Activated T-helper 1 cell treated with anti-CD3 and anti-CD28 coated beads, Interleukin-12 subunit alpha, Interleukin-12 subunit beta, Interleukin-2, Interleukin-4 antibody, amounts not matched to agents 30 ng/mL and 10 ng/mL and 1 ng/mL, durations not matched to agents 14 hours and 24 hours and 36 hours (primary cell): ENCODE measurements around the gene A3GALT2. TPM values are rescaled to one million over a fixed set of nuclear protein-coding genes. Genes with fewer than 3 reads are reported as not detected.

ENCODE experiments used
- DNase-seq: peaks from one replicate; pipeline ENCODE4 v3.0.0; 2021; ENCODE audit warnings: low spot score
- H3K27ac Mint-ChIP-seq: one replicate; pipeline ENCODE4 v1.8.0; 2021; ENCODE audit warnings: mild to moderate bottlenecking, mixed read lengths
- H3K27me3 Mint-ChIP-seq: one replicate; pipeline ENCODE4 v1.8.0; 2022; ENCODE audit warnings: mild to moderate bottlenecking, moderate library complexity, mixed read lengths; ENCODE audit not compliant: insufficient read depth
- H3K36me3 Mint-ChIP-seq: one replicate; pipeline ENCODE4 v1.8.0; 2021; ENCODE audit warnings: low read depth, mixed read lengths
- H3K4me1 Mint-ChIP-seq: one replicate; pipeline ENCODE4 v1.8.0; 2021; ENCODE audit warnings: low read depth, mixed read lengths
- H3K4me3 Mint-ChIP-seq: one replicate; pipeline ENCODE4 v1.8.0; 2021; ENCODE audit warnings: mild to moderate bottlenecking, moderate library complexity, mixed read lengths
- H3K9me3 Mint-ChIP-seq: one replicate; pipeline ENCODE4 v1.8.0; 2021; ENCODE audit warnings: mixed read lengths
- intact Hi-C: fragments of 100-400 bp; cut with micrococcal nuclease; formaldehyde crosslinking; loops from one replicate; pipeline ENCODE4 v1.15.1; 2024
- total RNA-seq: library from RNA; stranded (reverse); gene quantifications from 2 replicates; pipeline ENCODE4 v1.2.3, GENCODE V29; 2022

A3GALT2 gene
- total RNA-seq, 1 donor from 2014 or later, result not detected

DNA sequence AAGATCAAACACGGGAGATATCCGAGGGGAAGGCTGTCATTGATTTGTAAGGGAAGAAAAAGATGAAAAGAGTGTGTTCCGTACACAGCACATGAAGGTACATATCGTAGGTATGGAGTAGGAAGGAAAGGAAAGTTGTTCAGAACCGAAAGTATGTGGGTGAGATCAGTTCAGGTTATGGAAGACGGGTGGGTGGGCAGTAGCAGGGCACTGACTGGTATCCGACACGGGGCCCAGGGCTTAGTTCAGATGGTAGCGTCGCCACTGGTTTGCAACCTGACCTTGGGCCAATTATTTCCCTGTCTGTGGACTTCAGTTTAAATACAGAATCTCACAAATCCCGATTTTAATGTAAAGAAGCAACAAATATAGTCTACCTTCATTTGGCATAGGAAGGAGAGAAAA, 27.8 kb upstream of the A3GALT2 start:
- H3K36me3 Mint-ChIP-seq, result peaks cover 19% of the 10 kb centered on the region
- intact Hi-C loops, result loop anchor here (1.0 to 2.0 kb wide), 2 partner anchors 83 to 92 kb away; partner anchors contain the start of genes PHC2 and ZNF362
- peak overlapping the region; percentile 72 for H3K27ac Mint-ChIP-seq
- H3K4me3 Mint-ChIP-seq, result peak overlapping the region; percentile 89
- H3K27me3 Mint-ChIP-seq, result no peaks in the 10 kb centered on the region
- no peaks in the 10 kb centered on the region for H3K9me3 Mint-ChIP-seq
- peaks cover 49% of the 10 kb centered on the region for H3K4me1 Mint-ChIP-seq
- no peak for DNase-seq

DNA sequence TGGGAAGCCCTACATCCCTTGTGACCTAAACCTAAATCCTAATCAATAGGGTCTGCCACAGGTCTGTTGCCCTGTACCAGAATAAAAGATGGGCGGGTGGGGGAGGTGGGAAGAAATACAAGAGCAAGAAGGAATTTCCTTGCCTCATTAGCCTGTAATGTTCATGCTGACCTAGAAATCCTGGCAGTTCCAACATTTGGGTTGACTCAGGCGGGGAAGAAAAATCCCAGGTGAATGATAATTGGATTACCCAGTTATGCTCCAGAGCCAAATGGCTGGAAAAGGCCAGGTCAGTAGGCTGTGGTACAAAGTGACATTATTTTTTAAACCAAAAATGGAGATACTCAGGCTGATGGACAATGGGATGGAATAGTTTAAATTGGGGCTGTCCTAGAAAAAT, 27.3 kb upstream of the A3GALT2 start:
- peak overlapping the region; percentile 72 for H3K27ac Mint-ChIP-seq

DNA sequence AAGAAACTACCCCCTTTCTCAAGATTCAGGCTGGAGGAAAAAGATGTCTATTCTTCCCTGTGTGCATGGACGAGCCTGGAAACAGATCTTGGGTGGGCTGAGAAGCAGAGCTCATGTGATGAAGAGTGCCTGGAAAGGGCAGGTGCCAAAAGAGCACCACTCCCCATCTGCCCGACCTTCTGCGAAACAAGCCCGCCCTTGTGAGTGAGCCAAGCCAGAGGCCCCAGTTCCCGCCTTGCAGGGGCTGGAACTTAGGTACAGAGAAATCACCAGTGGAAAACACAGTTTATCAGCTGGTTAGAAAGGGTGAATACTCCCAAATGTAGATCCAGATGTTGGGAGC, 26.7 kb upstream of the A3GALT2 start:
- no peak for DNase-seq
- H3K27me3 Mint-ChIP-seq, result no peaks in the 10 kb centered on the region

More for the DNA sequence above, 27.3 kb upstream of the A3GALT2 start:
- no peak for DNase-seq
- Mint-ChIP-seq H3K27me3 (no peaks in the 10 kb centered on the region), H3K36me3 (peaks cover 19% of the 10 kb centered on the region), H3K4me3 (peak overlapping the region; percentile 89), H3K9me3 (no peaks in the 10 kb centered on the region), H3K4me1 (peaks cover 50% of the 10 kb centered on the region)
- intact Hi-C loops, result loop anchor here (2.0 kb wide), 1 partner anchor 91 kb away; the partner anchor contains the start of gene ZNF362

DNA sequence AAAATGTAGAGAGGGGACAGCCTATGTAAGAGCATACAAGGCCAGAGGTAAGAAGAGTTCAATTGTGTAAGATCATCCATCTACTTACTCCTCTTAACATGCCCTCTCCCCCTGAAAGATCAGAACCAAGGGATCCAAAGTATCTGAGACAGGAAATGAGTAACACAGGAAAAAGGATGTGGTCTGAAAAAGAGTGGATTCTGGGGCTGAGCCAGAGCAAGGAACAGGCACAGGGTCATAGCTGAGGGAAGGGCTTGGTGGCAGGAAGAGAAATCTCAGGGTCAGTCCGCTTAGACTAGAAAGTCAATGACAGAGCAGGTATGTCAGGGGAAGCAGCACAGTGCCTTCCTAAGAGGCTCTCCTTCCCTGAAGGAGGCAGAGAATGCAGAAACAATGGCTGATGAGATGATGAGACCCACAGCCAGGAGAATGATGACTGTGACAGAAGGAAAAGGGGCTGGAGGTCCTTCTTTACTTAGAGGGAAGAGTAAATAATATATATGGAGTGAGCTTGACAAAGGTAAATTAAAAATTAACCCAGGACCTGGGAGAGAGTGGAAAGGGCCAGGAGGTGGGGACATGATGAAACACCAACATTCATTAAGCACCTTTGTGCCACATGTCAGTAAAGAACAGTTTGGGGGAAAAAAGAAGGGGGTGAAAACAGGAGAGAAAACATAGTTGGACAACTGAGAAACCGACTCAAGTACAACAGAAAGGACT, 26.2 kb upstream of the A3GALT2 start:
- H3K4me1 Mint-ChIP-seq, result peaks cover 56% of the 10 kb centered on the region
- peak overlapping the region; percentile 52 for H3K27ac Mint-ChIP-seq
- H3K4me3 Mint-ChIP-seq, result peak overlapping the region; percentile 89
- no peaks in the 10 kb centered on the region for H3K9me3 Mint-ChIP-seq
- H3K36me3 Mint-ChIP-seq, result peaks cover 21% of the 10 kb centered on the region
- no peak for DNase-seq
- H3K27me3 Mint-ChIP-seq, result no peaks in the 10 kb centered on the region
- intact Hi-C loops, result no loop called here

More for the DNA sequence above, 26.7 kb upstream of the A3GALT2 start:
- Mint-ChIP-seq H3K9me3 (no peaks in the 10 kb centered on the region), H3K4me3 (peak overlapping the region; percentile 89), H3K27ac (no peak overlapping the region), H3K4me1 (peaks cover 54% of the 10 kb centered on the region), H3K36me3 (peaks cover 20% of the 10 kb centered on the region)
- intact Hi-C loops, result no loop called here

DNA sequence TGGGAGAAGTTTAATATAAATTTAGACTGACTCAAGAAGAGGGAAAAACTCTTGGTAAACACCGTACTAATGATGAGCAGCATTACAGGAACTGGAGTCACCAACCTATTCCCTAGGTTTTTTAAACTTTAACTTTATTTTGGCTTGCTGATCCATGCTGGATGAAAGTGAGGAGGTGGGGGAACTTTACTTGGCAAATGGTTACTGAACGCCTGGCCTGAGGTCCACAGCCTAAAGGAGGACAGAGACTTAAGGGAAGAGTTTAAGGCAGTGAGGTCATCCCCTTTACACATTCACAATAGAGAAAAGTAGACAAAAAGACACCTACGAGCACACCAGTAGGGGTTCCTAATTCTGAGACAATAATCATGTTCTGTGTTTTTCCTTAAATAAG, 25.6 kb upstream of the A3GALT2 start:
- peaks cover 56% of the 10 kb centered on the region for H3K4me1 Mint-ChIP-seq
- H3K27ac Mint-ChIP-seq, result no peak overlapping the region
- H3K4me3 Mint-ChIP-seq, result peak overlapping the region; percentile 89
- peaks cover 21% of the 10 kb centered on the region for H3K36me3 Mint-ChIP-seq
- intact Hi-C loops, result no loop called here
- DNase-seq, result no peak
- H3K9me3 Mint-ChIP-seq, result no peaks in the 10 kb centered on the region
- H3K27me3 Mint-ChIP-seq, result no peaks in the 10 kb centered on the region

DNA sequence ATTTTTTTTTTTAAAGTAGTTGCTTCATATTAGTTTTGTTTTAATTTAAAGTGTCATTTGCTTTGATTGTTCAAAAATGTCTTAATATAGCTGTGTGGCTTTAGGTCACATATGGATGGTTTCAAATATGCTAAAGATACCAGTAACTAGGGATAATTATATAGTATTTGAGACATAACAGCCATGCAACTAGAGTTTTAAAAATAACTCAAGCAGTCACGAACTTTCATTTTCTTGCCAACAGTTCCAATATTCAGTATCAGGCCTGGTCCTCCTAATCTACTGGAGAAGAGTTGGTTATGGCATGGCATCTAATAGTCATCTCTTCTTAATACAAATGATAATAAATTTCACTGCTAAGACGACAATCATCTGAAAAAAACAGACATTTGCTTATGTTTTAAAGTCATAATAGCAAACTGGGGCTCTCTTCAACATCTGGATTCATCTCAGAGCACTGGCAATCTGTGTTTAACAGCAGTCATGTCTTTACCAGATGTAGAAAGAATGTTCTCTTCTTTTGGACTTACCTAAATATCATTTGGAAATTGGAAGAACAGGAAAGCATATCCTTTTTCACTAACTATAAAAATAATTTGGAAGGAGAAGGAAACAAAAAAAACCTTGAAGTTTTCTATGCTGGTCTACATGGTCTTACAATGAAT, 24.1 kb upstream of the A3GALT2 start:
- Mint-ChIP-seq H3K9me3 (no peaks in the 10 kb centered on the region), H3K36me3 (peaks cover 28% of the 10 kb centered on the region), H3K27ac (no peak overlapping the region), H3K4me3 (no peak overlapping the region), H3K27me3 (no peaks in the 10 kb centered on the region), H3K4me1 (peaks cover 51% of the 10 kb centered on the region)
- intact Hi-C loops, result no loop called here
- DNase-seq, result no peak

DNA sequence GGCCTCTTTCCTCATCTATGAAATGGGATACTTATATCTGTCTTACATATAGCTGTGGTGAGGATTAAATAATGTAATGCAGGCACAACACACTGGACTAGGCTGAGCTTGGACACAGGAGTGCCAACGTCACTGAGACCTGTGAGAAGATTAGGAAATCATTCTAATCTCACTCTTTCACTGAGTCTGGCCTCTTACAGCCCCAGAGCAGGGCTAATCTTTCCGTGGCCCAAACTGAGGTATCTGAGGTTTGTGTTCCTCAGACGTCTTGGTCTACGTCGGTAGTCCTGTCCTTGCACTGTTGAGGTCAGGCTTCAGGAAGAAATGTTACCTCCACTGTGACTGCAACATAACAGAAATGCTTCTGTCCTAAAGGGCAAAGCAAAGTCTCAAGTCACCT, 22.6 kb upstream of the A3GALT2 start:
- no peak for DNase-seq
- Mint-ChIP-seq H3K4me3 (no peak overlapping the region), H3K27ac (no peak overlapping the region), H3K4me1 (peaks cover 48% of the 10 kb centered on the region), H3K36me3 (peaks cover 27% of the 10 kb centered on the region), H3K9me3 (no peaks in the 10 kb centered on the region), H3K27me3 (no peaks in the 10 kb centered on the region)
- intact Hi-C loops, result no loop called here

DNA sequence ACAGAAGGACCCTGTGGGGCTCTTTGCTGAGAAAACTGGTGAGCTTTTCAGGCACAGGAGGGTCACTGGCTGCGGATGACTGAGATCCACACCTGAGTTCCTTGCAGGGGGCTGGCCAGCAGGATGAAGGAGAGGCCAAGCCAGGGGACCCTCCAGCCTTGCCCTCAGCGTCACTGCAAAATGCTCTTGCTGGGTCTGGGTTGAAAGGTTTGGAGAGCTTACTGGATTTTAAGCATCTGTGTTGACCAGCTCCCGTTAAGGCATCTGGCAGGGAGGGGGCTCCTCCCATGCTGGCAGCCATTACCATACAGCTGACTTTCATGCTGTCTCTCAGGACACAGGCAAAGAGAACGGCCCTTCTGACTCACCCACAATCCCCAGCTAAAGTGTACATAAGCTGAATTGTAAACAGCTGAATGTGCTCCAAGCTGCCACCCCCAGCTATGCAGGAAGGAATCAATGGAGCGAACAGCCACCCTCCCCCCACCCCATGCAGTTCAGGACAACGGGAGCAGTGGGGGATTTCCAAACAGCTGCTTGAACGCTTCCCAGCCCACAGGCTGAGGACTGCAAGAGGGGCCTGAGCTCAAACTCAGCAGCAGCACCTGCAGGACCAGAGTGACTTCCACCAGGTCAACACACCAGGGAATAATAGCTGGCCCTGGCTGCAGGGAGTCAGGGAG, 21.3 kb upstream of the A3GALT2 start:
- Mint-ChIP-seq H3K27me3 (no peaks in the 10 kb centered on the region), H3K36me3 (peaks cover 23% of the 10 kb centered on the region), H3K4me1 (peaks cover 43% of the 10 kb centered on the region), H3K27ac (no peak overlapping the region), H3K9me3 (no peaks in the 10 kb centered on the region), H3K4me3 (no peak overlapping the region)
- no peak for DNase-seq
- intact Hi-C loops, result no loop called here

DNA sequence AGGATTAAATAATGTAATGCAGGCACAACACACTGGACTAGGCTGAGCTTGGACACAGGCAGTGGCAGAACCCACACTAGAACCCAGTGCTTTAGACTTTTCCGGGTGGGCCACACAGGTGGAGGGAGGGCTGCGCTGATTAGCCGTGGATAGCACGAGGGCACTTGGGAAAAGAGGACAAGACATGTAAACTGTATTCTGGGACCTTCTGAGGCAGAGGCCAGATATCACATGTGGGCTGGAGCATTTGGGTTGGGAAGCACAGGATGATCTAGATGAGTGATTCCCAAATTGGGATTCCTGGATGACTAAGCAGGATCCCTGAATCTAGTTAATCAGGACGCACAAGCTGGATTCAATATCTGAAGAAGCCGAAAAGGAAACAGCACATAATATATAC, 20.3 kb upstream of the A3GALT2 start:
- Mint-ChIP-seq H3K36me3 (peaks cover 15% of the 10 kb centered on the region), H3K27me3 (no peaks in the 10 kb centered on the region), H3K9me3 (no peaks in the 10 kb centered on the region), H3K27ac (no peak overlapping the region), H3K4me1 (peaks cover 33% of the 10 kb centered on the region), H3K4me3 (no peak overlapping the region)
- no peak for DNase-seq
- intact Hi-C loops, result no loop called here

DNA sequence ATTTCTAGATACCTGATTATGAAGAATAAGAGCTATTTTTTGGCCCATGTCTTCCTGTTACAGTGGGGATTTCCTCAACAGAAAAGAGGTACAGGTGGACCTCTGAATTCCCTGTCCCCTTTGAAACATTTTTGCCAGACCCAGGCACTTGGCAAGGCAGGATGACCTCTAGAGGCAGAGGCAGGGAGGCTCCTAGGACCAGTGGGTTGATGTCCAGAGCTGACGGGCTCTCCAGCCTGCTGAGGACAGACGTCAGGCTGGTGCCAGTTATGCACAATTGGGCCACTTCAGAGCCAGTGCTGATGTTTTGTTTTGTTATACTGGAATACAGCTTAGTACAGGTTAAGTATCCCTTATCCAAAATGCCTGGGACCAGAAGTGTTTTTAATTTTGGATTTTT, 18.5 kb upstream of the A3GALT2 start:
- intact Hi-C loops, result no loop called here
- Mint-ChIP-seq H3K4me3 (no peak overlapping the region), H3K27me3 (no peaks in the 10 kb centered on the region), H3K9me3 (no peaks in the 10 kb centered on the region), H3K4me1 (peaks cover 32% of the 10 kb centered on the region), H3K36me3 (peaks cover 10% of the 10 kb centered on the region), H3K27ac (no peak overlapping the region)
- no peak for DNase-seq

DNA sequence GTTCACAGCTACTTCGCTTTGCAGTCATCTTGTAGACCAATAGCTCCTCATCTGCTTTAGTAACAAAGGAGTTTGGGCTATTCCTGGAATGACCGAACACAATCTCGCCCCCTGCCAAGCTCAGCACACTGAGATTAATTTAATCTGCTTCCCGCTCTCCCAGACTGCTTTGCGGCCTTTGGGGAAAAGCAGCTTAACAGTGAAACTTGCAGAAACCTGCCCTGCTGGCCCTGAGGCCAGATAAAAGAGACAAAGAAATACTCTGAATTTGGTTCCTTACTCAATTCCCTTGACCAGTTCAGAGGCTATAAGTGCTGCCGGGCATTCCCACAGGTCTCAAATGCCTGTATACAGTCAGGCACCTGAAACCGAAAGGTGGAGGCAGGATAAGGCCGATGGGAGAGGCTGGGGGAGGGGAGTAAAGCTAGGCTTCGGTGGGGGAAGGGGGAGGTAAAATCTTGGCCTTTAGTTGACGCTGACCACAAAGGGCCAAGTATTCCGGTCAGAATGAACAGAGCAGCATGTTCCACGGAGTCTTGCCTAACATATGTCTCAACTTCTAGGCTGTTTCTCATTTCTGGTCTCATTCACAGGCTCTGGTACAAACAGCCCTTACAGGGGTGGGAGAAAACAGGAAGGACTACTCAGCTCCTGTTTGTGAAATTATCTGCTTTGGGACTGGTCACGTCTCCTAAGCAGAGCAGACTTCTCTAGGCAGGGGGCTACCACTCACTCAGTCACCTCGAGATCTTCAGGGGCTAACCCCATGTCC, 17.7 kb upstream of the A3GALT2 start:
- no peak for DNase-seq
- H3K4me1 Mint-ChIP-seq, result peaks cover 25% of the 10 kb centered on the region
- H3K4me3 Mint-ChIP-seq, result no peak overlapping the region
- no peaks in the 10 kb centered on the region for H3K27me3 Mint-ChIP-seq
- H3K36me3 Mint-ChIP-seq, result peaks cover 12% of the 10 kb centered on the region
- H3K9me3 Mint-ChIP-seq, result no peaks in the 10 kb centered on the region
- H3K27ac Mint-ChIP-seq, result no peak overlapping the region
- intact Hi-C loops, result no loop called here

DNA sequence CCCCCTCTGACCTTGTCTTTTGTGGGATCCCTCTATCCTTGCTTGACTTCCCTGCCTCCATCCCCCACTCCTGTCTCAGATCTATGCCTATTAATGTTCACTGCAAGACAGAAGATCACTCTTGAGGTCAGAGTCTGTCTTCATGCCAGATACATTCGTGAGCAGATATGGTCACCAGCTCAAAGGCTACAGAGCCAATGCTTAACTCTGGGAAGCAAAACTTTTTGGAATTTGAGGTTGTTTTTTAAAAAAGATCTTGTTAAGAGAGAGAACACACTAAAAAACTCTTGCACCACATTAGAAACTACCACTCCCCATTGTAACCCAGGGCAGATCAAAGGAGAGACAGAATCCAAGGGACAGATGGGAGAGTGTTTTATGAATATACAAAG, 17.1 kb upstream of the A3GALT2 start:
- intact Hi-C loops, result no loop called here
- no peak for DNase-seq
- Mint-ChIP-seq H3K27me3 (no peaks in the 10 kb centered on the region), H3K36me3 (peaks cover 18% of the 10 kb centered on the region), H3K4me1 (peaks cover 25% of the 10 kb centered on the region), H3K9me3 (no peaks in the 10 kb centered on the region), H3K27ac (no peak overlapping the region), H3K4me3 (no peak overlapping the region)
